ENCODE data around the gene ZNF492. TPM values are rescaled to one million over a fixed set of nuclear protein-coding genes. Genes with fewer than 3 reads are reported as not detected.

Gene ZNF492
- total RNA-seq, 3 donors from 2014 or later (not counting 1 experiment from before 2014, with no cell fraction given): 0.40 to 0.54 TPM; not detected in 1

GRCh38 chr19:22708983-22709382, 74.9 kb downstream of the ZNF492 start:
- no peaks in the 10 kb centered on the region for H3K36me3 Mint-ChIP-seq
- Histone ChIP-seq H3K27me3 (ENCODE audit: control insufficient read depth, insufficient read depth, low read length) (no peaks in the 10 kb centered on the region), H3K9me3 (ENCODE audit: control insufficient read depth, insufficient read depth, low read length) (peaks cover 15% of the 10 kb centered on the region), H3K4me3 (ENCODE audit: low read length) (no peak overlapping the region), H3K4me1 (ENCODE audit: control insufficient read depth, insufficient read depth, low read length) (no peaks in the 10 kb centered on the region), H3K27ac (ENCODE audit: low read length) (no peak overlapping the region), H3K36me3 (ENCODE audit: control insufficient read depth, insufficient read depth, low read length) (no peaks in the 10 kb centered on the region)
- H3K4me1 Mint-ChIP-seq: no peaks in the 10 kb centered on the region
- no peak overlapping the region for H3K27ac Mint-ChIP-seq
- H3K4me3 Mint-ChIP-seq: no peak overlapping the region
- DNase-seq (no peak), ATAC-seq (no peak)
- no peak for TF ChIP-seq CTCF (IDR thresholded peaks at IDR 0.05)
- WGBS (ENCODE audit: insufficient coverage): 32% methylated on average over 27 of the region's 27 CpGs
- intact Hi-C loops (cut with micrococcal nuclease): no loop called here
- H3K9me3 Mint-ChIP-seq: peaks cover 4 to 6% of the 10 kb centered on the region in 2 donors
- no peaks in the 10 kb centered on the region for H3K27me3 Mint-ChIP-seq (ENCODE audit: low read depth in 2 of 2)

Other genes starting within 250 kb of the ZNF492 start
- gene ZNF98, start 212.0 kb upstream of the ZNF492 start, total RNA-seq: not detected
- gene ZNF99, start 149.8 kb downstream of the ZNF492 start, total RNA-seq: under 1 TPM in 1 of 3 donors, not detected in 2; 0.18 TPM
- gene ZNF723, start 198.0 kb downstream of the ZNF492 start, total RNA-seq: not detected

All from natural killer cell (primary cell).